HL-60/S4 treated with phorbol 12-myristate 13-acetate at 8.2 ng/mL for 4 days and 3 days (cell line): ENCODE results near the gene ACVR1.

ENCODE experiments used
- in situ Hi-C: fragments of 300-500 bp; cut with MboI; formaldehyde crosslinking; loops from 2 replicates; pipeline ENCODE4 v1.15.0; 2022; ENCODE audit warnings: low sequenced_read_pairs

The ACVR1 gene

GRCh38 chr2:157803476-157803875 lies 72.7 kb downstream of the ACVR1 start:
- in situ Hi-C loops: no loop called here

GRCh38 chr2:157800838-157801495 lies 75.2 kb downstream of the ACVR1 start:
- in situ Hi-C loops: no loop called here

GRCh38 chr2:157793053-157793612 lies 83.0 kb downstream of the ACVR1 start:
- in situ Hi-C loops: no loop called here

- in situ Hi-C loops: no loop called here
Observed at GRCh38 chr2:157792335-157793052, 83.6 kb downstream of the ACVR1 start.

GRCh38 chr2:157790780-157791179 lies 85.3 kb downstream of the ACVR1 start:
- in situ Hi-C loops: no loop called here

GRCh38 chr2:157789933-157790511 lies 86.1 kb downstream of the ACVR1 start:
- in situ Hi-C loops: no loop called here

GRCh38 chr2:157789256-157789655 lies 86.9 kb downstream of the ACVR1 start:
- in situ Hi-C loops: no loop called here

- in situ Hi-C loops: no loop called here
Observed at GRCh38 chr2:157788201-157788600, 87.9 kb downstream of the ACVR1 start.

- in situ Hi-C loops: no loop called here
Observed at GRCh38 chr2:157787364-157787938, 88.7 kb downstream of the ACVR1 start.

- in situ Hi-C loops: no loop called here
Observed at GRCh38 chr2:157786663-157787363, 89.3 kb downstream of the ACVR1 start.

GRCh38 chr2:157785866-157786662 lies 90.1 kb downstream of the ACVR1 start:
- in situ Hi-C loops: no loop called here

- in situ Hi-C loops: no loop called here
Observed at GRCh38 chr2:157785200-157785599, 90.9 kb downstream of the ACVR1 start.

- in situ Hi-C loops: no loop called here
Observed at GRCh38 chr2:157784823-157785175, 91.3 kb downstream of the ACVR1 start.

GRCh38 chr2:157784169-157784822 lies 91.8 kb downstream of the ACVR1 start:
- in situ Hi-C loops: no loop called here

- in situ Hi-C loops: no loop called here
Observed at GRCh38 chr2:157783245-157783644, 92.9 kb downstream of the ACVR1 start.

- in situ Hi-C loops: no loop called here
Observed at GRCh38 chr2:157782057-157782845, 93.9 kb downstream of the ACVR1 start.

GRCh38 chr2:157780211-157780610 lies 95.9 kb downstream of the ACVR1 start:
- in situ Hi-C loops: no loop called here

- in situ Hi-C loops: no loop called here
Observed at GRCh38 chr2:157779794-157780193, 96.3 kb downstream of the ACVR1 start.

GRCh38 chr2:157777427-157777826 lies 98.7 kb downstream of the ACVR1 start:
- in situ Hi-C loops: no loop called here
